K562 (cell line): ENCODE measurements around the gene NCOA1. TPM values are rescaled to one million over a fixed set of nuclear protein-coding genes. Genes with fewer than 3 reads are reported as not detected.
A peak's percentile ranks its signal among the peaks of the same experiment; 100 is the strongest.

Experiments used
- ATAC-seq: fragments of 200-7000 bp; cut with Tn5 transposase; 3 replicates; pipeline ENCODE4 v1.9.1; 2020; ENCODE audit warnings: moderate library complexity
- BruUV-seq: library from RNA; stranded (reverse); fragments of 400-500 nt; replicated peaks from 2 replicates; lab custom pipeline; 2021; lab: Mats Ljungman, UMichigan
- CTCF ChIA-PET: fragments of 300-600 bp; formaldehyde crosslinking; extraction: SDS; loops from one replicate; lab custom pipeline; 2021; ENCODE audit warnings: low intra/inter-chr PET ratio; lab: Yijun Ruan, JAX
- POLR2A ChIA-PET: fragments of 300-600, 350-650 bp; sonication (Branson Sonifier 250); formaldehyde crosslinking; extraction: SDS; loops from one replicate; lab custom pipeline; 2021; ENCODE audit warnings: antibody characterized with exemption, inconsistent platforms; lab: Yijun Ruan, JAX
- DNase-seq, 4 experiments: peaks; one replicate each; pipeline versions ENCODE4 v3.0.0 to v3.0.0-alpha.2; 2011 to 2018; ENCODE audit warnings: low spot score in 3 of 4, mixed read lengths in 3 of 4; ENCODE audit errors: extremely low read depth in 1 of 4
- FAIRE-seq: peaks from 2 replicates; lab custom pipeline; 2011; peaks lifted over from hg19 to GRCh38; lab: Jason Lieb, UNC
- H2AFZ ChIP-seq: 2 replicates; pipeline ENCODE4 v1.6.0; 2011; ENCODE audit warnings: low read depth, low read length, control low read depth, inconsistent platforms
- H3K27ac ChIP-seq: fragments of 200-600 bp; 3 replicates; pipeline ENCODE4 v1.8.0; 2011; ENCODE audit warnings: low read depth, mild to moderate bottlenecking, control low read depth, inconsistent platforms, low read length, moderate library complexity, mixed read lengths; ENCODE audit errors: extremely low read depth
- H3K27me3 ChIP-seq, 2 experiments: fragments of 300-600 bp in 1 of 2; 2 replicates in 1 of 2; 3 replicates in 1 of 2; pipeline versions ENCODE4 v1.6.0 to v1.8.0; 2011; ENCODE audit warnings: inconsistent platforms in 2 of 2, low read length in 2 of 2, mild to moderate bottlenecking in 1 of 2, mixed read lengths in 1 of 2, moderate library complexity in 1 of 2; ENCODE audit not compliant: control insufficient read depth in 2 of 2, insufficient read depth in 2 of 2
- H3K36me3 ChIP-seq: fragments of 300-600 bp; 3 replicates; pipeline ENCODE4 v1.8.0; 2011; ENCODE audit warnings: mild to moderate bottlenecking, low read length, inconsistent platforms; ENCODE audit not compliant: control insufficient read depth, insufficient read depth
- H3K4me1 ChIP-seq, 2 experiments: fragments of 200-600 bp in 1 of 2; replicated peaks in 1 of 2; 2 replicates in 1 of 2; 3 replicates in 1 of 2; pipeline versions ENCODE4 v1.5.1 to v1.8.0; 2011; ENCODE audit warnings: inconsistent platforms in 2 of 2, low read length in 2 of 2, mild to moderate bottlenecking in 1 of 2, mixed read lengths in 1 of 2, moderate library complexity in 1 of 2; ENCODE audit not compliant: control insufficient read depth in 2 of 2, insufficient read depth in 2 of 2
- H3K4me2 ChIP-seq: 2 replicates; pipeline ENCODE4 v1.6.1; 2011; ENCODE audit warnings: low read length, control low read depth, inconsistent platforms, mixed read lengths; ENCODE audit not compliant: insufficient read depth
- H3K4me3 ChIP-seq: fragments of 200-600 bp; sonication (generic), shearing (Covaris generic); 2 replicates; pipeline ENCODE4 v1.5.1; 2016; ENCODE audit warnings: control low read depth, inconsistent platforms
- H3K79me2 ChIP-seq: fragments of 200-600 bp; 3 replicates; pipeline ENCODE4 v1.8.0; 2011; ENCODE audit warnings: low read length, inconsistent platforms; ENCODE audit not compliant: control insufficient read depth, insufficient read depth
- H3K9ac ChIP-seq, 2 experiments: 2 replicates each; pipeline versions ENCODE4 v1.6.0 to v1.6.1; 2011; ENCODE audit warnings: low read depth in 2 of 2, low read length in 2 of 2, control low read depth in 1 of 2, inconsistent platforms in 1 of 2, mild to moderate bottlenecking in 1 of 2, mixed read lengths in 1 of 2; ENCODE audit not compliant: insufficient read depth in 1 of 2
- H3K9me1 ChIP-seq: one replicate; pipeline ENCODE4 v1.6.0; 2011; ENCODE audit warnings: inconsistent platforms, mild to moderate bottlenecking, low read length, moderate library complexity; ENCODE audit not compliant: control insufficient read depth, insufficient read depth
- H3K9me3 ChIP-seq: replicated peaks from 2 replicates; pipeline ENCODE4 v1.5.1; 2011; ENCODE audit warnings: low read depth, low read length, inconsistent platforms; ENCODE audit not compliant: control insufficient read depth, insufficient read depth
- H4K20me1 ChIP-seq: replicated peaks from 2 replicates; pipeline ENCODE4 v1.6.1; 2011; ENCODE audit warnings: low read length, inconsistent platforms, mixed read lengths; ENCODE audit not compliant: control insufficient read depth, insufficient read depth
- CHD4 ChIP-seq: fragments of 200-600 bp; sonication (generic); IDR thresholded peaks from 3 replicates; pipeline ENCODE4 v1.6.1; 2012; ENCODE audit warnings: low read depth, mild to moderate bottlenecking, mixed read lengths, low read length, inconsistent platforms; ENCODE audit not compliant: insufficient read depth, insufficient replicate concordance, poor library complexity, severe bottlenecking
- CTBP1 ChIP-seq: fragments of 450-650 bp; IDR thresholded peaks from 2 replicates; pipeline ENCODE4 v1.6.1; 2016; ENCODE audit warnings: borderline replicate concordance
- DACH1 ChIP-seq: fragments of 450-650 bp; IDR thresholded peaks from 2 replicates; pipeline ENCODE4 v1.6.1; 2018; ENCODE audit not compliant: partially characterized antibody
- E2F4 ChIP-seq: sonication (generic); formaldehyde crosslinking; IDR thresholded peaks from 2 replicates; pipeline ENCODE4 v1.8.0; 2022; ENCODE audit warnings: mild to moderate bottlenecking, low read depth, missing genetic modification reagents
- ESRRA ChIP-seq: fragments of 450-650 bp; IDR thresholded peaks from 2 replicates; pipeline ENCODE4 v1.6.1; 2014; ENCODE audit warnings: low read depth, mild to moderate bottlenecking, moderate library complexity, borderline replicate concordance
- FOXM1 ChIP-seq, 2 experiments: fragments of 450-650 bp in 1 of 2; sonication (generic) in 1 of 2; formaldehyde crosslinking in 1 of 2; IDR thresholded peaks; 2 replicates each; pipeline versions ENCODE4 v1.6.1 to v1.9.0; 2017 to 2022; ENCODE audit warnings: low read depth in 2 of 2, mild to moderate bottlenecking in 2 of 2, missing genetic modification reagents in 1 of 2, moderate library complexity in 1 of 2
- HNRNPLL ChIP-seq: fragments of 200-400 bp; formaldehyde crosslinking; IDR thresholded peaks from 2 replicates; pipeline ENCODE4 v1.6.1; 2017; ENCODE audit warnings: low read length, low read depth, mild to moderate bottlenecking; ENCODE audit not compliant: poor library complexity, severe bottlenecking
- KDM1A ChIP-seq, 2 experiments: fragments of 450-650 bp; IDR thresholded peaks; 2 replicates each; pipeline ENCODE4 v1.6.1; 2016; ENCODE audit warnings: mild to moderate bottlenecking in 2 of 2
- MAFF ChIP-seq: IDR thresholded peaks from 2 replicates; pipeline ENCODE4 v1.6.1; 2012; ENCODE audit warnings: low read length, improper control_type of control experiment
- MAFG ChIP-seq: fragments of 450-650 bp; conservative IDR thresholded peaks from 2 replicates; pipeline ENCODE4 v1.6.1; 2016; ENCODE audit warnings: missing genetic modification characterization, missing compliant biosample characterization
- POLR2AphosphoS2 ChIP-seq: IDR thresholded peaks from 2 replicates; pipeline ENCODE4 v1.6.1; 2012; ENCODE audit warnings: low read length, improper control_type of control experiment
- SAP30 ChIP-seq: fragments of 200-600 bp; sonication (generic); IDR thresholded peaks from 2 replicates; pipeline ENCODE4 v1.6.1; 2012; ENCODE audit warnings: borderline replicate concordance, low read depth, mild to moderate bottlenecking, moderate library complexity, low read length, control low read depth, inconsistent platforms; ENCODE audit not compliant: insufficient read depth, poor library complexity, severe bottlenecking
- SFPQ ChIP-seq: fragments of 200-400 bp; formaldehyde crosslinking; IDR thresholded peaks from 2 replicates; pipeline ENCODE4 v1.6.1; 2017; ENCODE audit warnings: mild to moderate bottlenecking, low read depth, low read length, moderate library complexity
- SMARCC2 ChIP-seq: fragments of 450-650 bp; IDR thresholded peaks from 2 replicates; pipeline ENCODE4 v1.6.1; 2017; ENCODE audit warnings: antibody characterized with exemption, moderate library complexity, mild to moderate bottlenecking, low read depth
- TAL1 ChIP-seq: fragments of 450-650 bp; IDR thresholded peaks from 2 replicates; pipeline ENCODE4 v1.6.1; 2016; ENCODE audit warnings: mild to moderate bottlenecking
- U2AF1 ChIP-seq: fragments of 200-400 bp; formaldehyde crosslinking; optimal IDR thresholded peaks from 2 replicates; pipeline ENCODE3; 2017; ENCODE audit warnings: mild to moderate bottlenecking, low read depth, low read length, moderate library complexity
- ZBTB33 ChIP-seq: sonication (generic); formaldehyde crosslinking; IDR thresholded peaks from 2 replicates; pipeline ENCODE4 v1.8.1; 2023; ENCODE audit warnings: mild to moderate bottlenecking, missing genetic modification reagents
- ZNF589 ChIP-seq: fragments of 200-800 bp; sonication (Bioruptor generic); IDR thresholded peaks from 2 replicates; pipeline ENCODE4 v1.6.1; 2016; ENCODE audit warnings: low read depth, missing genetic modification characterization, missing compliant biosample characterization
- in situ Hi-C: fragments of 300-500 bp; cut with MboI; formaldehyde crosslinking; loops from 4 replicates; pipeline ENCODE4 v1.15.0; 2018; ENCODE audit warnings: inconsistent platforms, mixed read lengths
- intact Hi-C: fragments of 100-400 bp; cut with micrococcal nuclease; formaldehyde crosslinking; loops from 2 replicates; pipeline ENCODE4 v1.14.2; 2022
- polyA plus RNA-seq, 8 experiments: library from polyadenylated mRNA; depleted of rRNA in 4 of 8; stranded (reverse) in 5 of 8; unstranded in 3 of 8; fragments of >200 nt; fragmentation: Nextera tagmentation in 2 of 8; fragmentation: Illumina TruSeq in 1 of 8; extraction: Ambion mirVana in 2 of 8; extraction: Trizol in 1 of 8; gene quantifications; 2 replicates each; pipeline versions ENCODE4 v1.2.1 to v1.2.3, GENCODE V29; 2011 to 2014; ENCODE audit warnings: inconsistent platforms in 1 of 8, missing spikeins in 1 of 8
- total RNA-seq, 7 experiments: library from RNA; depleted of rRNA in 6 of 7; stranded (reverse); fragments of >200 nt in 6 of 7; fragmentation: Illumina TruSeq in 2 of 7; extraction: Trizol in 2 of 7; gene quantifications; 2 replicates each; pipeline versions ENCODE4 v1.2.1 to v1.2.3, GENCODE V29; 2011 to 2021; ENCODE audit warnings: low replicate concordance in 1 of 7

NCOA1 gene
- total and polyA plus RNA-seq, 9 of the 15 experiments (the other 6 are each of a cell fraction or from before 2014, with no cell fraction given): 4.9 to 25.7 (median 17.0) TPM

- no peak for FAIRE-seq
- Histone ChIP-seq H3K4me1 (peaks cover 0 to 37% of the 10 kb centered on the region in 2 experiments; a peak in 3 of 5 replicates), H3K4me3 (no peak overlapping the region), H3K9me3 (no peaks in the 10 kb centered on the region), H3K36me3 (no peaks in the 10 kb centered on the region), H3K9me1 (no peaks in the 10 kb centered on the region), H3K4me2 (no peak overlapping the region; the same call in 1 of the 2 replicates), H3K27ac (no peak overlapping the region), H2AFZ (no peak overlapping the region), H4K20me1 (peaks cover 6% of the 10 kb centered on the region), H3K79me2 (peaks cover 95% of the 10 kb centered on the region), H3K27me3 (no peaks in the 10 kb centered on the region), H3K9ac (no peak overlapping the region)
- no TSS peak for BruUV-seq
- ChIA-PET CTCF (no interaction called here), POLR2A (interaction anchor here (0.6 to 0.9 kb wide), 3 partner anchors 32 to 269 kb away, joined by 3 to 4 read pairs (median 3); no protein-coding TSS in a partner anchor)
- no peak for ATAC-seq
- in situ Hi-C loops: no loop called here
- intact Hi-C loops: no loop called here
- no peak for DNase-seq
- TF ChIP-seq MAFF: peak; percentile 41; the same call in 1 of the 2 replicates
- no peak for TF ChIP-seq HNRNPLL
- peak; percentile 5; the same call in 1 of the 2 replicates for TF ChIP-seq ZBTB33 (CRISPR knock-in tag)
- TF ChIP-seq FOXM1 (IDR thresholded peaks at IDR 0.05; ENCODE audit: low read depth): no peak
- no peak for TF ChIP-seq FOXM1 (CRISPR knock-in tag; IDR thresholded peaks at IDR 0.05; ENCODE audit: low read depth)
- TF ChIP-seq POLR2AphosphoS2: no peak
- TF ChIP-seq E2F4 (CRISPR knock-in tag): no peak
- no peak for TF ChIP-seq KDM1A (IDR thresholded peaks at IDR 0.05)
- no peak for TF ChIP-seq CHD4
- TF ChIP-seq U2AF1: no peak
- no peak for TF ChIP-seq SAP30
- no peak for TF ChIP-seq DACH1
- no peak for TF ChIP-seq CTBP1
- TF ChIP-seq SMARCC2: 0 out of 2 replicates have a peak, but pooled peaks have one; percentile 28
- no peak for TF ChIP-seq ESRRA
- peak; percentile 75 for TF ChIP-seq MAFG (tag)
- TF ChIP-seq TAL1: no peak
- TF ChIP-seq ZNF589: no peak
- TF ChIP-seq SFPQ: no peak
Observed at GRCh38 chr2:24497685-24498084, 6.6 kb downstream of the NCOA1 start.
